Measurements from ENCODE around the gene MADD.

Gene MADD

DNA sequence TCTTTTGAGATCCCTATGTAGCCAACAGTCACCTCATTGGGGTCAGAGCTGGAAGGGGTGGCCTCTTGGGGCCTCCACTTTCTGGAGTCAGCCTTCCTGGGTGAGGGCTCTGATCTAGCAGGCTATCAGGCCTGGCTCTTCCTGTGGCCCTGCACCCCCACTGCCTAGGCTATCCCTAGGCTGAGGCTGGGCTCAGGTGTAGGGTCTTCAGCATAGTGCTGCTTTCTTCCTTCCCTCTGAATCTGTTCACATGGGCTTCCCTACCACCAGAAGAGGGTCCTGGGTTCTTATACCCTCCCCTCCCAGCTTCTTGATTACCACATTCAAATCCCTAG lies 108.9 kb downstream of the MADD start:
- Histone ChIP-seq H3K4me1 (ENCODE audit: control insufficient read depth in 1 of 2, insufficient read depth in 2 of 2, low read length in 2 of 2) (no peaks in the 10 kb centered on the region), H3K36me3 (ENCODE audit: control insufficient read depth in 1 of 2, insufficient read depth in 2 of 2, low read length in 2 of 2) (no peaks in the 10 kb centered on the region), H3K9me3 (ENCODE audit: control insufficient read depth in 1 of 2, low read length in 2 of 2) (no peaks in the 10 kb centered on the region), H3K9ac (ENCODE audit: low read depth in 1 of 2, low read length in 2 of 2) (peak overlapping the region; percentile 44 to 48), H3K27me3 (ENCODE audit: control insufficient read depth in 1 of 2, insufficient read depth in 2 of 2, low read length in 2 of 2) (no peaks in the 10 kb centered on the region), H3K27ac (ENCODE audit: low read depth, low read length) (no peak overlapping the region), H3K4me3 (ENCODE audit: low read depth in 1 of 2, low read length in 2 of 2) (peak overlapping the region in 1 of 2 donors; percentile 63)

DNA sequence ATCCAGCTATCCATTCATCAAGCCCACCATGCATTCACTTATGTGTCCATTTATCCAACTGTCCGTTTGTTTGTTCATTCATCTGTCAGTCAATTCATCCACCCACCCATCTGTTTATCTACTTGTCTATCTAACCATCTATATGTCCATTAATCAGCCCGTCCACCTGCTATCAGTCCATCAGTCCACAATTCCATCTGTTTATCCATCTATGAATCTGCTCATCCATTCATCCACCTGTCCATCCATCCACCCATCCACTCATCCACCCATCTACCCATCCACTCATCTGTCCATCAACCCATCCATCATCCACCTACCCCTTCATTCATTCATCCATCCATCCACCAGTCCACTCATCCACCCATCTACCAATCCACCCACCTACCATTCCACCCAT lies 109.4 kb downstream of the MADD start:
- no peaks in the 10 kb centered on the region for H3K4me1 ChIP-seq (ENCODE audit: control insufficient read depth in 1 of 2, insufficient read depth in 2 of 2, low read length in 2 of 2)

More for the DNA sequence above, 109.4 kb downstream of the MADD start:
- Histone ChIP-seq H3K27ac (ENCODE audit: low read depth, low read length) (no peak overlapping the region), H3K9ac (ENCODE audit: low read depth in 1 of 2, low read length in 2 of 2) (no peak overlapping the region), H3K4me3 (ENCODE audit: low read depth in 1 of 2, low read length in 2 of 2) (no peak overlapping the region), H3K9me3 (ENCODE audit: control insufficient read depth in 1 of 2, low read length in 2 of 2) (no peaks in the 10 kb centered on the region), H3K27me3 (ENCODE audit: control insufficient read depth in 1 of 2, insufficient read depth in 2 of 2, low read length in 2 of 2) (no peaks in the 10 kb centered on the region), H3K36me3 (ENCODE audit: control insufficient read depth in 1 of 2, insufficient read depth in 2 of 2, low read length in 2 of 2) (no peaks in the 10 kb centered on the region)

Data from duodenal mucosa (tissue), 2 donors.